Brain microvascular endothelial cell (primary cell): ENCODE measurements around the gene FCSK.
"Not testable (repeated sequence)": the region's sequence is repeated elsewhere in the genome, so short reads cannot be mapped to it uniquely, and the experiment has no call there.

Experiments
- DNase-seq: peaks from one replicate; pipeline ENCODE4 v3.0.0-alpha.2; 2020
- H3K27ac ChIP-seq: fragments of 250-450 bp; sonication (Bioruptor Pico); 2 replicates; pipeline ENCODE4 v1.5.1; 2020; ENCODE audit warnings: mild to moderate bottlenecking, moderate library complexity
- H3K27me3 ChIP-seq: fragments of 250-450 bp; sonication (Bioruptor Pico); replicated peaks from 2 replicates; pipeline ENCODE4 v1.5.1; 2020; ENCODE audit warnings: mild to moderate bottlenecking
- H3K36me3 ChIP-seq: fragments of 250-450 bp; sonication (Bioruptor Pico); replicated peaks from 2 replicates; pipeline ENCODE4 v1.5.1; 2020; ENCODE audit warnings: mild to moderate bottlenecking
- H3K4me3 ChIP-seq: 2 replicates; pipeline ENCODE4 v1.5.1; 2011; ENCODE audit warnings: low read depth, mild to moderate bottlenecking, control low read depth, low read length, moderate library complexity
- in situ Hi-C: cut with HindIII; loops from 2 replicates; pipeline ENCODE4 v1.10.0; 2017; ENCODE audit warnings: low sequenced_read_pairs, low pct_ligation_motif_present
- TF ChIP-seq, protein P1 (sequence below): IDR thresholded peaks from 2 replicates; pipeline ENCODE4 v1.5.1; 2011; ENCODE audit warnings: low read depth, mild to moderate bottlenecking, moderate library complexity, low read length, control low read depth, inconsistent platforms; ENCODE audit errors: missing control alignments

FCSK gene

DNA sequence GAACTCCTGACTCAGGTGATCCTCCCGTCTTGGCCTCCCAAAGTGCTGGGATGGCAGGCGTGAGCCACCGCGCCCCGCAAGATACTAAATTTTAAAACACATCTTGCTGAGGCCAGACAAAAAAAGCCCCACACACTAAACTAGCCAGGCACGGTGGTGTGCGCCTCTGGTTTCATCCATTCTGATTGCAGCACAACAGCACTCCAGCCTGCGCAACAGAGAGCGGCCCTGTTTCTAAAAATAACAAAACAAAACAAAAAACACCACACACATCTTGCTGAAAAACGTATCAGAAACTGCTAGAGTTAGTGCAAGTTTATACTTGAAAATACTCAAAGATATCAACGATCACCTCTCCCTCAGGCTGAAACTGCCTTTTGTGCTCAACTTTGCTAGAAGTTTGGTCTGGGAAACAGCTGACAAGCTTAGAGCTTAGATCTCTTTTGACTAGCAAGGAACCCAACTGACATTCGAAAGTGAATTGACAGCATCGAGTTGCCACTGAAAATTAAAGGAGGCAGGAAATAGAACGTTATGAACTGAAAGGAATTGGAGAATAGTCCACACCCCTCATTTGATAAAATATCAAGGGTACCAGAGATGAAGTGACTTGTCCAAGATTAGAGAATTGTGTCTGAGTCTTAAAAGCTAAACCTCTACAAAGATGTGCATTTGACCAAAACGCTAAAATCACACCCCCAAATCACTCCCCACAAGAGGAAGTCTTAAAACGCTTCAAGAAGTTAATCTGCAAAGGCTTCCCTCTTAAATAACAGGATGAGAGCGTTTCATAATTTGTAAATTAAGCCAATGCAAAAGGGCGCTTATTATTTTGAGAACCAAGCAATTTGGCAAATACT is 68.1 kb downstream of the FCSK start:
- TF ChIP-seq, protein P1, sequence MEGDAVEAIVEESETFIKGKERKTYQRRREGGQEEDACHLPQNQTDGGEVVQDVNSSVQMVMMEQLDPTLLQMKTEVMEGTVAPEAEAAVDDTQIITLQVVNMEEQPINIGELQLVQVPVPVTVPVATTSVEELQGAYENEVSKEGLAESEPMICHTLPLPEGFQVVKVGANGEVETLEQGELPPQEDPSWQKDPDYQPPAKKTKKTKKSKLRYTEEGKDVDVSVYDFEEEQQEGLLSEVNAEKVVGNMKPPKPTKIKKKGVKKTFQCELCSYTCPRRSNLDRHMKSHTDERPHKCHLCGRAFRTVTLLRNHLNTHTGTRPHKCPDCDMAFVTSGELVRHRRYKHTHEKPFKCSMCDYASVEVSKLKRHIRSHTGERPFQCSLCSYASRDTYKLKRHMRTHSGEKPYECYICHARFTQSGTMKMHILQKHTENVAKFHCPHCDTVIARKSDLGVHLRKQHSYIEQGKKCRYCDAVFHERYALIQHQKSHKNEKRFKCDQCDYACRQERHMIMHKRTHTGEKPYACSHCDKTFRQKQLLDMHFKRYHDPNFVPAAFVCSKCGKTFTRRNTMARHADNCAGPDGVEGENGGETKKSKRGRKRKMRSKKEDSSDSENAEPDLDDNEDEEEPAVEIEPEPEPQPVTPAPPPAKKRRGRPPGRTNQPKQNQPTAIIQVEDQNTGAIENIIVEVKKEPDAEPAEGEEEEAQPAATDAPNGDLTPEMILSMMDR, result no peak
- in situ Hi-C loops, result no loop called here
- peaks cover 3% of the 10 kb centered on the region for H3K36me3 ChIP-seq
- H3K4me3 ChIP-seq, result peak overlapping the region; percentile 93
- peak overlapping the region; percentile 79 for H3K27ac ChIP-seq
- no peak for DNase-seq
- H3K27me3 ChIP-seq, result no peaks in the 10 kb centered on the region

DNA sequence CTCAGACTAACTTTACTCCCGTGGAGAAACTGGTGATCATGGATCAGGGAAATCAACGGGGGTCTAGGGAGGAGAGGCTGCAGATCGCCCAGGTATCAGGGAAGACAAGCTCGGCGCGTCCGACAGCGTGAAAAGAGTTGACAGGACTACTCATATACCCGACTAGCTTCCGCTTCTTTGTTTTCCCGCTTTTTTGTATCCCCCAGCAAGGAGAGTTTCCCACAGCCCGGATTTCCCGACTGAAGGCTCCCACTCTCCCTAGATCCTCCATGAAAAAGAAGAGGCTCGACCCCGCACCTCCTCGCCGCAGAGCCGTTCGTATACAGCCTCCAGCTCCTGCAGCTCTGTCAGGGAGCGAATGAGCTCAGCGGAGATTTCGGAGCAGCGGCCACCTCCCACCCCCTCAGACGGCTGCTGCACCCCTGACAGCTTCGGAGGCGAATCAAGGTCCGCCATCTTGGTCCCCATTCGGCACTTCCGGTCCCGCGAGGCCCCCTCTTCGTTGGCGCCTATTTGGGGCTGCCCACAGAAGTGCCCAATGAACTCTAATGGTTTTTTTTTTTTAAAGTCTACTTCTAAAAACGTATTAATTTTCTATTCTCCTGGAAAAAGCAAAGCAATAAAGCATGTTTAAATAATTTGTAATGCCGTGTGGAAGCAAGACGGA is 68.8 kb downstream of the FCSK start, which contains the start of gene COG4:
COG4 (minus strand) TSS at position 479 of the 667 bp plus-strand sequence; CDS start at position 468, 11 bp downstream.
- TF ChIP-seq, protein P1, result no peak
- peaks cover 3% of the 10 kb centered on the region for H3K36me3 ChIP-seq
- H3K27ac ChIP-seq, result peak within 1 kb of the TSS; percentile 79
- H3K27me3 ChIP-seq, result no peaks in the 10 kb centered on the region
- in situ Hi-C loops, result no loop called here
- peak within 1 kb of the TSS; percentile 93 for H3K4me3 ChIP-seq
- peak; percentile 74 for DNase-seq

DNA sequence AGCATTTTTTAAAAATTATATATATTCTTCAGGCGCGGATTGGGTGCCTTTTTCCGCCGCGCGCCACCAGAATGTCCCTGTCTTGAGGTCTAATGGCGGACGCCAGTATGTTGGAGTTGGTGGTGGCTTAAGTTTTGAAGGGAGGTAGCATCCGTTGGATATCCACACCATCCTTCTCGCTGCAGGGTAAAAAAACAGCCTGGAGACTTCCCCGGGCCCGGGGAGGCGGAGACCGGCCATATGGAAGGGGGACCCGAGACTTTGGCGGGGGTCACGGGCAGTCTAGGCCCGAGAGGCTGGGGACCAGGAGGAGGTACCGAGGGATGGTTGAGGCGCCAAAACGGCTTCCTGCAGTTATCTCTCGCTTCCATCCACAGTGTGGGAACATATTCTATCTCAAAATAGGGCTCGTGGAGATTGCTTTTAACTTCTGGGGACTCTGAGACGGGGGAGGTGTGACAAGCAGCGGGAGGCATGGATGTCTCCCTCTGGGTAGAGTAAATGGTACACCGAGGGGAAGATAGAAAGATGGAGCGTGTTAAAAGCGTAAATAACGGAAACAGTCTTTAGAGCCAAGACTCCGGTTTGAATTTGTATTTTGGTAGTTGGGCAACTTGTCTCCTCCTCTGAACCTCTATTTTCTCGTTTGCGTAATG is 69.5 kb downstream of the FCSK start, which contains the start of gene SF3B3:
SF3B3 (plus strand) TSS at position 74 of the 656 bp plus-strand sequence. CDS start 2,841 bp downstream, outside the sequence.
- peak; percentile 52 for DNase-seq
- H3K4me3 ChIP-seq, result peak within 1 kb of the TSS; percentile 93
- no peaks in the 10 kb centered on the region for H3K27me3 ChIP-seq
- in situ Hi-C loops, result no loop called here
- TF ChIP-seq, protein P1, result no peak
- H3K27ac ChIP-seq, result peak within 1 kb of the TSS; percentile 79
- H3K36me3 ChIP-seq, result peaks cover 7% of the 10 kb centered on the region

DNA sequence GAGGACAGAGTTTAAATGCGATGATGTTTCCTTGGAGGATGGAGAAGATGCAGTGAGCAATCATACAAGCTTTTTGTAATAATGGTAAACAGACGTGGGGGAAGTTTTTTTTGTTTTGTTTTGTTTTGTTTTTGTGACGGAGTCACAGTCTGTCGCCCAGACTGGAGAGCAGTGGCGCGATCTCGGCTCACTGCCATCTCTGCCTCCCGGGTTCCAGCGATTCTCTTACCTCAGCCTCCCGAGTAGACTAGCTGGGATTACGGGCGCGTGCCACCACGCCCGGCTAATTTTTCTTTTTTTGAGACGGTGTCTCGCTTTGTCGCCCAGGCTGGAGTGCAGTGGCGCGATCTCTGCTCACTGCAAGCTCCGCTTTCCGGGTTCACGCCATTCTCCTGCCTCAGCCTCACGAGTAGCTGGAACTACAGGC is 70.0 kb downstream of the FCSK start:
- DNase-seq, result peak; percentile 13
- peak overlapping the region; percentile 93 for H3K4me3 ChIP-seq
- H3K36me3 ChIP-seq, result peaks cover 10% of the 10 kb centered on the region
- in situ Hi-C loops, H3K27me3 ChIP-seq: not testable (repeated sequence)
- H3K27ac ChIP-seq, result peak overlapping the region; percentile 79

DNA sequence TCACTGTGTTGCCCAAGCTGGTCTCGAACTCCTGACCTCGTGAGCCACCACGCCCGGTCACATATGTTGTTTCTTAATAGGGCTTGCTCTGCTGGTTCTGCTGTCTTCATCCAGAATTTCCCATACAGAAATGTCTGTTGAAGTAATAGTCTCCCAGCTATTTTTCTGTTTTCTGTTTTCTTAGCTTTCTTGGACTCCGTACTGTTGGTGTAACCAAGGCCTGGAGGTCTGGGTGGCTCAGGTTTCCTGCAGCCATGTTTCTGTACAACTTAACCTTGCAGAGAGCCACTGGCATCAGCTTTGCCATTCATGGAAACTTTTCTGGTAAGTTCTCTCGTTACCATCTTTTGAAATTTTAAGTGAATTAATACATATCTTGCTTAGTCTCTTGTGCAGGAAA is 72.0 kb downstream of the FCSK start:
- Histone ChIP-seq H3K27me3 (no peaks in the 10 kb centered on the region), H3K27ac (no peak overlapping the region), H3K4me3 (peak overlapping the region; percentile 6), H3K36me3 (peaks cover 26% of the 10 kb centered on the region)
- DNase-seq, result no peak
- in situ Hi-C loops, result no loop called here
- TF ChIP-seq, protein P1, result no peak
